HCT116 (cell line): ENCODE data around the gene ACTL6B. TPM values are rescaled to one million over a fixed set of nuclear protein-coding genes. Genes with fewer than 3 reads are reported as not detected.

ENCODE experiments used
- ATAC-seq: fragments of 200-7000 bp; cut with Tn5 transposase; 2 replicates; pipeline ENCODE4 v1.9.1; 2020; ENCODE audit warnings: mild to moderate bottlenecking, moderate library complexity
- BruUV-seq: library from RNA; stranded (reverse); fragments of 400-500 nt; replicated peaks from 2 replicates; lab custom pipeline; 2021; lab: Mats Ljungman, UMichigan
- CTCF ChIA-PET: fragments of 300-600 bp; sonication (Branson Sonifier 250); formaldehyde crosslinking; loops from one replicate; lab custom pipeline; 2021; ENCODE audit warnings: antibody characterized with exemption; lab: Charles Lee
- POLR2A ChIA-PET: fragments of 300-600, 350-600 bp; sonication (Branson Sonifier 250); formaldehyde crosslinking; loops from one replicate; lab custom pipeline; 2021; ENCODE audit warnings: antibody characterized with exemption; lab: Charles Lee
- RAD21 ChIA-PET, 2 experiments: fragments of 300-600 bp; sonication (Branson Sonifier 250); formaldehyde crosslinking; loops; one replicate each; lab custom pipeline; 2023; ENCODE audit warnings: low total read pairs in 2 of 2; ENCODE audit not compliant: uncharacterized antibody in 2 of 2, unreplicated experiment in 2 of 2, low non-redundant PET in 1 of 2; lab: Charles Lee
- DNase-seq: peaks from one replicate; pipeline ENCODE4 v3.0.0-alpha.2; 2010; ENCODE audit warnings: low read depth, low spot score
- H2AFZ ChIP-seq: fragments of 200-600 bp; shearing (Covaris generic), sonication (generic); 2 replicates; pipeline ENCODE4 v1.6.1; 2017; ENCODE audit warnings: low read depth, mixed run types, mixed read lengths, antibody characterized with exemption, low read length; ENCODE audit not compliant: poor library complexity, severe bottlenecking
- H3K27ac ChIP-seq: 2 replicates; pipeline ENCODE4 v1.5.1; 2012; ENCODE audit warnings: low read depth, low read length
- H3K27me3 ChIP-seq: fragments of 200-600 bp; sonication (generic); 2 replicates; pipeline ENCODE4 v1.6.1; 2016; ENCODE audit warnings: mixed run types, low read length, mixed read lengths; ENCODE audit not compliant: insufficient read depth
- H3K36me3 ChIP-seq, 2 experiments: fragments of 200-500 bp in 1 of 2; fragments of 200-600 bp in 1 of 2; sonication (Bioruptor generic) in 1 of 2; sonication (generic) in 1 of 2; 2 replicates each; pipeline versions ENCODE4 v1.5.1 to v1.6.1; 2014 to 2016; ENCODE audit warnings: low read length in 2 of 2, inconsistent platforms in 1 of 2, mixed read lengths in 1 of 2, mixed run types in 1 of 2; ENCODE audit not compliant: insufficient read depth in 2 of 2, control insufficient read depth in 1 of 2
- H3K4me1 ChIP-seq, 2 experiments: fragments of 200-600 bp in 1 of 2; sonication (generic) in 1 of 2; 2 replicates each; pipeline versions ENCODE4 v1.5.1 to v1.6.1; 2012 to 2017; ENCODE audit warnings: low read length in 2 of 2, inconsistent platforms in 1 of 2, mild to moderate bottlenecking in 1 of 2, mixed read lengths in 1 of 2, mixed run types in 1 of 2, moderate library complexity in 1 of 2; ENCODE audit not compliant: insufficient read depth in 2 of 2, control insufficient read depth in 1 of 2
- H3K4me2 ChIP-seq: fragments of 200-600 bp; sonication (generic); 2 replicates; pipeline ENCODE4 v1.6.1; 2017; ENCODE audit warnings: mixed run types, low read length, mixed read lengths
- H3K4me3 ChIP-seq, 2 experiments: fragments of 200-600 bp in 1 of 2; sonication (generic) in 1 of 2; replicated peaks in 1 of 2; 2 replicates each; pipeline ENCODE4 v1.5.1; 2011 to 2016; ENCODE audit warnings: low read length in 2 of 2, control low read depth in 1 of 2, low read depth in 1 of 2, mild to moderate bottlenecking in 1 of 2, mixed read lengths in 1 of 2, mixed run types in 1 of 2
- H3K79me2 ChIP-seq: fragments of 200-600 bp; sonication (generic); 2 replicates; pipeline ENCODE4 v1.6.1; 2017; ENCODE audit warnings: mild to moderate bottlenecking, mixed run types, low read length, moderate library complexity, mixed read lengths; ENCODE audit not compliant: insufficient read depth
- H3K9ac ChIP-seq: fragments of 200-600 bp; sonication (generic); 2 replicates; pipeline ENCODE4 v1.6.1; 2016; ENCODE audit warnings: low read length, mixed read lengths
- H3K9me2 ChIP-seq: fragments of 200-600 bp; sonication (generic), shearing (Covaris generic); 2 replicates; pipeline ENCODE4 v1.6.1; 2017; ENCODE audit warnings: mixed run types, mild to moderate bottlenecking, moderate library complexity; ENCODE audit not compliant: insufficient read depth
- H3K9me3 ChIP-seq, 2 experiments: fragments of 200-500 bp in 1 of 2; fragments of 200-600 bp in 1 of 2; sonication (Bioruptor generic) in 1 of 2; sonication (generic) in 1 of 2; 2 replicates each; pipeline ENCODE4 v1.6.1; 2014 to 2017; ENCODE audit warnings: low read length in 2 of 2, mixed read lengths in 2 of 2, inconsistent platforms in 1 of 2, low read depth in 1 of 2, mild to moderate bottlenecking in 1 of 2, mixed run types in 1 of 2, moderate library complexity in 1 of 2; ENCODE audit not compliant: control insufficient read depth in 1 of 2, insufficient read depth in 1 of 2
- H4K20me1 ChIP-seq: fragments of 200-600 bp; sonication (generic), shearing (Covaris generic); 2 replicates; pipeline ENCODE4 v1.6.1; 2017; ENCODE audit warnings: mixed run types, mild to moderate bottlenecking, moderate library complexity; ENCODE audit not compliant: insufficient read depth
- ATF3 ChIP-seq: IDR thresholded peaks from 2 replicates; pipeline ENCODE4 v1.6.1; 2012
- CEBPB ChIP-seq: IDR thresholded peaks from 2 replicates; pipeline ENCODE4 v1.6.1; 2012; ENCODE audit warnings: low read depth
- CTCF ChIP-seq, 3 experiments: fragments of 200-600 bp in 1 of 3; sonication (generic) in 1 of 3; IDR thresholded peaks in 2 of 3; conservative IDR thresholded peaks in 1 of 3; 2 replicates each; pipeline ENCODE4 v1.5.1; 2012 to 2017; ENCODE audit warnings: low read depth in 2 of 3, low read length in 2 of 3, antibody characterized with exemption in 1 of 3, borderline replicate concordance in 1 of 3, control low read depth in 1 of 3, mild to moderate bottlenecking in 1 of 3, mixed read lengths in 1 of 3, mixed run types in 1 of 3, moderate library complexity in 1 of 3; ENCODE audit not compliant: insufficient read depth in 1 of 3
- EGR1 ChIP-seq: IDR thresholded peaks from 2 replicates; pipeline ENCODE4 v1.6.1; 2012; ENCODE audit warnings: low read depth
- EZH2 ChIP-seq: fragments of 200-600 bp; sonication (generic); IDR thresholded peaks from 2 replicates; pipeline ENCODE4 v1.6.1; 2017; ENCODE audit warnings: antibody characterized with exemption, mixed run types
- EZH2phosphoT487 ChIP-seq: fragments of 200-600 bp; IDR thresholded peaks from 2 replicates; pipeline ENCODE4 v1.6.1; 2018; ENCODE audit warnings: antibody characterized with exemption, borderline replicate concordance
- FOSL1 ChIP-seq: IDR thresholded peaks from 2 replicates; pipeline ENCODE4 v1.6.1; 2012; ENCODE audit warnings: low read depth
- JUND ChIP-seq: IDR thresholded peaks from 2 replicates; pipeline ENCODE4 v1.6.1; 2012
- POLR2A ChIP-seq: IDR thresholded peaks from 2 replicates; pipeline ENCODE4 v1.7.0; 2011; ENCODE audit warnings: borderline replicate concordance; ENCODE audit not compliant: insufficient read depth, insufficient read length; ENCODE audit errors: extremely low read depth
- POLR2AphosphoS5 ChIP-seq: IDR thresholded peaks from 2 replicates; pipeline ENCODE4 v1.6.1; 2011; ENCODE audit warnings: mild to moderate bottlenecking, low read depth, low read length, moderate library complexity
- RAD21 ChIP-seq: IDR thresholded peaks from 2 replicates; pipeline ENCODE4 v1.6.1; 2012; ENCODE audit warnings: low read depth, mild to moderate bottlenecking
- REST ChIP-seq: IDR thresholded peaks from 2 replicates; pipeline ENCODE4 v1.6.1; 2012; ENCODE audit warnings: low read depth
- SIN3A ChIP-seq: IDR thresholded peaks from 2 replicates; pipeline ENCODE4 v1.6.1; 2012; ENCODE audit warnings: low read depth
- SP1 ChIP-seq: IDR thresholded peaks from 2 replicates; pipeline ENCODE4 v1.6.1; 2012; ENCODE audit warnings: low read depth
- SRF ChIP-seq: IDR thresholded peaks from 2 replicates; pipeline ENCODE4 v1.6.1; 2012; ENCODE audit warnings: low read depth
- TCF7L2 ChIP-seq: IDR thresholded peaks from 2 replicates; pipeline ENCODE4 v1.7.0; 2011; ENCODE audit warnings: borderline replicate concordance, inconsistent platforms; ENCODE audit not compliant: insufficient read depth, insufficient read length; ENCODE audit errors: extremely low read depth
- ZNF274 ChIP-seq: fragments of 200-500 bp; sonication (Bioruptor generic); IDR thresholded peaks from 2 replicates; pipeline ENCODE4 v1.6.1; 2014; ENCODE audit warnings: mild to moderate bottlenecking, low read depth, low read length, inconsistent platforms
- intact Hi-C: fragments of 100-400 bp; cut with micrococcal nuclease; formaldehyde crosslinking; loops from 2 replicates; pipeline ENCODE4 v1.10.0; 2022
- total RNA-seq: library from RNA; stranded (reverse); gene quantifications from one replicate; pipeline ENCODE4 v1.2.1, GENCODE V29; 2021; ENCODE audit not compliant: unreplicated experiment

ACTL6B gene
- total RNA-seq, 1 experiment from 2014 or later = not detected

- no peak for TF ChIP-seq TCF7L2
- no peak for TF ChIP-seq EZH2
- no peak for TF ChIP-seq ATF3
- no peak for TF ChIP-seq POLR2A
Measured at GRCh38 chr7:100691676-100692577, 35.7 kb upstream of the ACTL6B start (continued).

GRCh38 chr7:100689230-100690135 is 33.2 kb upstream of the ACTL6B start:
- Histone ChIP-seq H3K9ac (no peak overlapping the region), H3K4me3 (no peak overlapping the region), H4K20me1 (no peaks in the 10 kb centered on the region), H3K9me3 (no peaks in the 10 kb centered on the region), H2AFZ (no peak overlapping the region), H3K4me2 (no peak overlapping the region), H3K79me2 (peaks cover 65% of the 10 kb centered on the region), H3K9me2 (no peaks in the 10 kb centered on the region), H3K27ac (peak overlapping the region; percentile 1; the same call in 1 of the 2 replicates), H3K36me3 (peaks cover 23 to 28% of the 10 kb centered on the region in 2 experiments; a peak in 3 of 4 replicates), H3K27me3 (no peaks in the 10 kb centered on the region), H3K4me1 (peaks cover 14 to 25% of the 10 kb centered on the region in 2 experiments; a peak in 3 of 4 replicates)
- RAD21 ChIA-PET = no interaction called here
- DNase-seq = no peak
- ATAC-seq = no peak
- POLR2A ChIA-PET = interaction anchor here (1.7 kb wide), 1 partner anchor 16 kb away, joined by 4 read pairs; the partner anchor contains the start of gene POP7
- no TSS peak for BruUV-seq
- no peak for TF ChIP-seq ZNF274
- no peak for TF ChIP-seq EGR1
- no peak for TF ChIP-seq JUND
- no peak for TF ChIP-seq SP1
- TF ChIP-seq EZH2 = no peak
- no peak for TF ChIP-seq POLR2A
- no peak for TF ChIP-seq REST
- no peak for TF ChIP-seq CEBPB
- TF ChIP-seq SRF = no peak
- no peak for TF ChIP-seq CTCF (IDR thresholded peaks at IDR 0.05 in 2 of 3, conservative IDR thresholded peaks at IDR 0.05 in 1 of 3; ENCODE audit: borderline replicate concordance in 1 of 3, insufficient read depth in 1 of 3, low read depth in 2 of 3, low read length in 2 of 3)
- no peak for TF ChIP-seq SIN3A
- TF ChIP-seq RAD21 = no peak
- TF ChIP-seq FOSL1 = no peak
- no peak for TF ChIP-seq POLR2AphosphoS5
- TF ChIP-seq EZH2phosphoT487 = no peak
- intact Hi-C loops = loop anchor here (2.0 to 5.0 kb wide), 2 partner anchors 57 to 221 kb away; no protein-coding TSS in a partner anchor
- CTCF ChIA-PET = interaction anchor here (2.2 kb wide), 1 partner anchor 60 kb away, joined by 7 read pairs; no protein-coding TSS in a partner anchor
